ENCODE results near the gene PKN1. TPM values are rescaled to one million over a fixed set of nuclear protein-coding genes. Genes with fewer than 3 reads are reported as not detected.

PKN1 gene
- total and polyA plus RNA-seq, 2 of the 13 experiments (the other 11 are each of a cell fraction or from before 2014, with no cell fraction given) = 45.7 to 54.5 TPM

DNA sequence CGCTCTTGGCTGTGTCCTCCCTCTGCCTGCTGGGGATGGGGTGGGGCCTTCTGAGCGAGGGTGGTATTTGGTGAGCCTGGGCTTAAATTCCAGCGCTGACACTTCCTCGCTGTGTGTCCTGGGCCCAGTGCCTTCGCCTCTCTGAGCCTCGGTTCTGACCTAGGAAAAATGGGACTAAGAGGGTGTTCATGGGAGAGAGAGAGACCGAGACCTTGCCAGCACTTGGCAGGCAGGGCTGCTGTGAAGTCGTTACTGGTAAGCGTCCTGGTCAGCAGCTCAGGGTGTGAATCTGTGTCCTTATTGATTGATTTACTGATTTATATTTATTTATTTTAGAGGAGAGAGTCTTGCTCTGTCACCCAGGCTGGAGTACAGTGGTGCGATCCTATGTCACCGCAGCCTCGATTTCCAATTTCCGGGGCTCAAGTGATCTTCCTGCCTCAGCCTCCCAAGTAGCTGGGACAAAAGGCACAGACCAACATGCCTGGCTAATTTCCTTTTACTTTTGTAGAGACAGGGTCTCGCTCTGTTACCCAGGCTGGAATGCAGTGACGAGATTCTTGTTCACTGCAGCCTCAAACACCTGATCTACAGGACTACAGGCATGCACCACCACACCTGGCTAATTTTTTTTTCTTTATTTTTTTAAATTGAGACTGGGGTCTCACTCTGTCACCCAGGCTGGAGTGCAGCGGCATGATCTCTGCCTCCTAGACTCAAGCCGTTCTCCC is 2.4 kb downstream of the PKN1 start (continued):
- TF ChIP-seq ZFP36 (IDR thresholded peaks at IDR 0.05; ENCODE audit: borderline replicate concordance, low read depth, low read length, partially characterized antibody) (peak; percentile 38), RXRA (CRISPR knock-in tag; IDR thresholded peaks at IDR 0.05) (no peak), AKAP8 (CRISPR knock-in tag; IDR thresholded peaks at IDR 0.05) (no peak), ZNF678 (CRISPR knock-in tag; IDR thresholded peaks at IDR 0.05) (no peak), PAXIP1 (CRISPR knock-in tag; conservative IDR thresholded peaks at IDR 0.05) (0 out of 2 replicates have a peak, but pooled peaks have one; percentile 11), ZNF552 (CRISPR knock-in tag; IDR thresholded peaks at IDR 0.05; ENCODE audit: borderline replicate concordance) (no peak), PBX2 (CRISPR knock-in tag; IDR thresholded peaks at IDR 0.05) (no peak), RCOR2 (CRISPR knock-in tag; IDR thresholded peaks at IDR 0.05) (0 out of 2 replicates have a peak, but pooled peaks have one; percentile 8), ZHX1 (CRISPR knock-in tag; IDR thresholded peaks at IDR 0.05; ENCODE audit: low read depth) (no peak), MBNL3 (CRISPR knock-in tag; conservative IDR thresholded peaks at IDR 0.05) (no peak)
- TF ChIP-seq, protein P1, sequence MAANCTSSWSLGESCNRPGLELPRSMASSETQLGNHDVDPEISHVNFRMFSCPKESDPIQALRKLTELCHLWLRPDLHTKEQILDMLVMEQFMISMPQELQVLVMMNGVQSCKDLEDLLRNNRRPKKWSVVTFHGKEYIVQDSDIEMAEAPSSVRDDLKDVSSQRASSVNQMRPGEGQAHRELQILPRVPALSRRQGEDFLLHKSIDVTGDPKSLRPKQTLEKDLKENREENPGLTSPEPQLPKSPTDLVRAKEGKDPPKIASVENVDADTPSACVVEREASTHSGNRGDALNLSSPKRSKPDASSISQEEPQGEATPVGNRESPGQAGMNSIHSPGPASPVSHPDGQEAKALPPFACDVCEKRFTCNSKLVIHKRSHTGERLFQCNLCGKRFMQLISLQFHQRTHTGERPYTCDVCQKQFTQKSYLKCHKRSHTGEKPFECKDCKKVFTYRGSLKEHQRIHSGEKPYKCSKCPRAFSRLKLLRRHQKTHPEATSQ (CRISPR knock-in tag; IDR thresholded peaks at IDR 0.05; ENCODE audit: borderline replicate concordance) = no peak
- TF ChIP-seq, protein P2, sequence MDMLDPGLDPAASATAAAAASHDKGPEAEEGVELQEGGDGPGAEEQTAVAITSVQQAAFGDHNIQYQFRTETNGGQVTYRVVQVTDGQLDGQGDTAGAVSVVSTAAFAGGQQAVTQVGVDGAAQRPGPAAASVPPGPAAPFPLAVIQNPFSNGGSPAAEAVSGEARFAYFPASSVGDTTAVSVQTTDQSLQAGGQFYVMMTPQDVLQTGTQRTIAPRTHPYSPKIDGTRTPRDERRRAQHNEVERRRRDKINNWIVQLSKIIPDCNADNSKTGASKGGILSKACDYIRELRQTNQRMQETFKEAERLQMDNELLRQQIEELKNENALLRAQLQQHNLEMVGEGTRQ (IDR thresholded peaks at IDR 0.05; ENCODE audit: low read depth, low read length) = no peak
- TF ChIP-seq, protein P2 (CRISPR knock-in tag; IDR thresholded peaks at IDR 0.05; ENCODE audit: borderline replicate concordance) = 0 out of 2 replicates have a peak, but pooled peaks have one; percentile 6
- TF ChIP-seq, protein P3, sequence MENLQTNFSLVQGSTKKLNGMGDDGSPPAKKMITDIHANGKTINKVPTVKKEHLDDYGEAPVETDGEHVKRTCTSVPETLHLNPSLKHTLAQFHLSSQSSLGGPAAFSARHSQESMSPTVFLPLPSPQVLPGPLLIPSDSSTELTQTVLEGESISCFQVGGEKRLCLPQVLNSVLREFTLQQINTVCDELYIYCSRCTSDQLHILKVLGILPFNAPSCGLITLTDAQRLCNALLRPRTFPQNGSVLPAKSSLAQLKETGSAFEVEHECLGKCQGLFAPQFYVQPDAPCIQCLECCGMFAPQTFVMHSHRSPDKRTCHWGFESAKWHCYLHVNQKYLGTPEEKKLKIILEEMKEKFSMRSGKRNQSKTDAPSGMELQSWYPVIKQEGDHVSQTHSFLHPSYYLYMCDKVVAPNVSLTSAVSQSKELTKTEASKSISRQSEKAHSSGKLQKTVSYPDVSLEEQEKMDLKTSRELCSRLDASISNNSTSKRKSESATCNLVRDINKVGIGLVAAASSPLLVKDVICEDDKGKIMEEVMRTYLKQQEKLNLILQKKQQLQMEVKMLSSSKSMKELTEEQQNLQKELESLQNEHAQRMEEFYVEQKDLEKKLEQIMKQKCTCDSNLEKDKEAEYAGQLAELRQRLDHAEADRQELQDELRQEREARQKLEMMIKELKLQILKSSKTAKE (CRISPR knock-in tag; IDR thresholded peaks at IDR 0.05; ENCODE audit: borderline replicate concordance) = no peak

Measured in HepG2 (cell line).